Calu3 (cell line): ENCODE results near the gene CTNNBIP1. TPM values are rescaled to one million over a fixed set of nuclear protein-coding genes. Genes with fewer than 3 reads are reported as not detected.
"Not testable (repeated sequence)": the region's sequence is repeated elsewhere in the genome, so short reads cannot be mapped to it uniquely, and the experiment has no call there.

Experiments used
- BruUV-seq: library from RNA; stranded (reverse); fragments of 400-500 nt; replicated peaks from 2 replicates; lab custom pipeline; 2021; lab: Mats Ljungman, UMichigan
- CTCF ChIA-PET: fragments of 300-600 bp; sonication (Branson Sonifier 250); formaldehyde crosslinking; loops from one replicate; lab custom pipeline; 2022; ENCODE audit warnings: antibody characterized with exemption; lab: Charles Lee
- DNase-seq: peaks from one replicate; pipeline ENCODE4 v3.0.0; 2022
- H3K27ac Mint-ChIP-seq: one replicate; pipeline ENCODE4 v1.8.0; 2022; ENCODE audit warnings: mixed read lengths; ENCODE audit not compliant: unreplicated experiment
- H3K27me3 Mint-ChIP-seq: one replicate; pipeline ENCODE4 v1.8.0; 2022; ENCODE audit warnings: mixed read lengths; ENCODE audit not compliant: unreplicated experiment
- H3K36me3 Mint-ChIP-seq: one replicate; pipeline ENCODE4 v1.8.0; 2022; ENCODE audit warnings: mild to moderate bottlenecking, moderate library complexity, mixed read lengths; ENCODE audit not compliant: insufficient read depth, unreplicated experiment
- H3K4me1 Mint-ChIP-seq: one replicate; pipeline ENCODE4 v1.8.0; 2022; ENCODE audit warnings: mild to moderate bottlenecking, low read depth, mixed read lengths; ENCODE audit not compliant: unreplicated experiment
- H3K4me3 Mint-ChIP-seq: one replicate; pipeline ENCODE4 v1.8.0; 2022; ENCODE audit warnings: mild to moderate bottlenecking, low read depth, moderate library complexity, mixed read lengths; ENCODE audit not compliant: unreplicated experiment
- H3K9me3 Mint-ChIP-seq: one replicate; pipeline ENCODE4 v1.8.0; 2022; ENCODE audit warnings: low read depth, mixed read lengths; ENCODE audit not compliant: unreplicated experiment
- CTCF ChIP-seq: fragments of 200-600 bp; IDR thresholded peaks from one replicate; pipeline ENCODE4 v1.8.0; 2022; ENCODE audit warnings: antibody characterized with exemption; ENCODE audit not compliant: unreplicated experiment
- intact Hi-C: fragments of 100-400 bp; cut with micrococcal nuclease; formaldehyde crosslinking; loops from one replicate; pipeline ENCODE4 v1.10.0; 2022; ENCODE audit not compliant: unreplicated experiment
- total RNA-seq: library from RNA; stranded (reverse); gene quantifications from 2 replicates; pipeline ENCODE4 v1.2.3, GENCODE V29; 2022

CTNNBIP1 gene
- total RNA-seq, 1 experiment from 2014 or later: 11.8 TPM

GRCh38 chr1:9920606-9921005 is 10.5 kb upstream of the CTNNBIP1 start:
- Mint-ChIP-seq H3K9me3 (no peaks in the 10 kb centered on the region), H3K4me3 (no peak overlapping the region), H3K36me3 (no peaks in the 10 kb centered on the region), H3K4me1 (no peaks in the 10 kb centered on the region), H3K27ac (no peak overlapping the region), H3K27me3 (peaks cover 14% of the 10 kb centered on the region)
- no TSS peak for BruUV-seq
- no peak for DNase-seq
- intact Hi-C loops: no loop called here
- no peak for TF ChIP-seq CTCF
- CTCF ChIA-PET: no interaction called here

- no peak for DNase-seq
- H3K27me3 Mint-ChIP-seq: peaks cover 14% of the 10 kb centered on the region
- H3K27ac Mint-ChIP-seq: no peak overlapping the region
- CTCF ChIA-PET: no interaction called here
- intact Hi-C loops: no loop called here
- H3K4me1 Mint-ChIP-seq: peaks cover 10% of the 10 kb centered on the region
- no peak overlapping the region for H3K4me3 Mint-ChIP-seq
- no peaks in the 10 kb centered on the region for H3K9me3 Mint-ChIP-seq
- no peak for TF ChIP-seq CTCF
- no peaks in the 10 kb centered on the region for H3K36me3 Mint-ChIP-seq
- no TSS peak for BruUV-seq
These were observed 7.8 kb upstream of the CTNNBIP1 start for GRCh38 chr1:9917901-9918300.

- CTCF ChIA-PET: interaction anchor here (1.2 kb wide), 1 partner anchor 133 kb away, joined by 5 read pairs; no protein-coding TSS in a partner anchor
- DNase-seq, H3K36me3 Mint-ChIP-seq, intact Hi-C loops, BruUV-seq, H3K27ac Mint-ChIP-seq, H3K4me3 Mint-ChIP-seq, H3K9me3 Mint-ChIP-seq: not testable (repeated sequence)
- Mint-ChIP-seq H3K4me1 (peaks cover 14% of the 10 kb centered on the region), H3K27me3 (peaks cover 14% of the 10 kb centered on the region)
These were observed 7.4 kb upstream of the CTNNBIP1 start for GRCh38 chr1:9917495-9917894.

GRCh38 chr1:9916452-9916851 is 6.4 kb upstream of the CTNNBIP1 start:
- BruUV-seq: no TSS peak
- H3K4me1 Mint-ChIP-seq: peaks cover 21% of the 10 kb centered on the region
- no peak overlapping the region for H3K4me3 Mint-ChIP-seq
- DNase-seq: no peak
- intact Hi-C loops: no loop called here
- H3K27me3 Mint-ChIP-seq: peaks cover 14% of the 10 kb centered on the region
- CTCF ChIA-PET: interaction anchor here (1.2 kb wide), 1 partner anchor 132 kb away, joined by 5 read pairs; no protein-coding TSS in a partner anchor
- no peak for TF ChIP-seq CTCF
- no peaks in the 10 kb centered on the region for H3K9me3 Mint-ChIP-seq
- H3K36me3 Mint-ChIP-seq: no peaks in the 10 kb centered on the region
- H3K27ac Mint-ChIP-seq: no peak overlapping the region

DNA sequence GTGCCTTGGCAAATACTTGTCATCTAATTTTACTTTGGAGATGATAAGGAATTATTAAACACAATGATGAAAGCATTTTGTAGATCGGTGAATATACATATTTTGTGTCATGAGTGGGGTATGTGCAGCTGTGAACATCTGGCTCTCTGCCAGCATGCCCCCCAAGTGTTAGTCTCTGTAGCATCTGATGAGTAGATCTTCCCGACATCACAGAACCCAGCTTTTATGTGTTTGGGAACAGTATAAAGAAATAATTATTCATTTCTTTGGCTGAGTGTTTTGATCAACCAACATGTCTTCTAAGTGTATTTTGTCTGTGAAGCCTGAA is 4.5 kb upstream of the CTNNBIP1 start:
- DNase-seq: no peak
- no peaks in the 10 kb centered on the region for H3K9me3 Mint-ChIP-seq
- CTCF ChIA-PET: interaction anchor here (0.7 to 1.3 kb wide), 5 partner anchors 14 to 425 kb away, joined by 3 to 11 read pairs (median 5); no protein-coding TSS in a partner anchor
- no TSS peak for BruUV-seq
- TF ChIP-seq CTCF: no peak
- no peak overlapping the region for H3K27ac Mint-ChIP-seq
- intact Hi-C loops: loop anchor here (1.0 kb wide), 1 partner anchor 39 kb away; no protein-coding TSS in a partner anchor
- H3K27me3 Mint-ChIP-seq: peaks cover 14% of the 10 kb centered on the region
- peaks cover 21% of the 10 kb centered on the region for H3K4me1 Mint-ChIP-seq
- H3K36me3 Mint-ChIP-seq: peaks cover 15% of the 10 kb centered on the region
- H3K4me3 Mint-ChIP-seq: no peak overlapping the region
